ENCODE results near the gene ZNF217. TPM values are rescaled to one million over a fixed set of nuclear protein-coding genes. Genes with fewer than 3 reads are reported as not detected.

ZNF217 gene
- total and polyA plus RNA-seq, 2 donors (not counting 1 experiment from before 2014, with no cell fraction given), result 14.5 to 22.0 TPM

DNA sequence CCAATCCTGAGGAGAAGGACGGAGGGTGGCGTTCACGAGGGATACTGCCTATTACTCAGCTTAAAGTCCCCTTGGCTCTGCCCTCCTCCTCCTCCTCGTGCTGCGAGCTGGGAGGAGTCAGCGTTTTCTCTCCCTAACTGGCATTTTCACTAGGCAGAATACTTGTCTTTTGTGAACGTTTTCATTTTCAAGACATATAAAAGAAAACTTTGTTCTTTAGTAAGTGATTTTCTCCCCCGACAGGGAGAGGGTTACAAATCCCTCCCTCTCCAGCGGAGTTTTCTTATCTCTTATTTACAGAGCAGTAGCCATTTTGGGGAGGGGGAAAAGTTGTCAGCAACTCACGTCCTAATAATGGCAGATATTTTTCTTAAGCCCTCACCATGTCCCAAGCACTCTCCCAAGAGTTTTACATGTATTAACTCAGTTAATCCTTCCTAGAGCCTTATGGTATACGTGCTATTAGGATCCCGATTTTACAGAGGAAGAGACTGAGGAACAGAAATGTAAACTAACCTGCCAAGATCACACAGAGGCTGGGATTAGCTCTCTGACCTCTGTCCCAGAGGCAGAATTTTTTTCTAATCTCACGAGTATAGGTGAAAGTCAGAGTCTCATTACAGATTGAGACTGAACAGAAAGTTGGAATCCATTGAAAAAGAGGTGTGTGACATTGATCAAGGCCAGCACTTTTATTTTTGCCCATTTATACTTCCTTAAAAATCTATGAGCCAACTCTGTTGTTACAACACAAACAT is 30.0 kb upstream of the ZNF217 start:
- Histone ChIP-seq H3K4me2 (ENCODE audit: extremely low read depth, insufficient read depth, low read length) (peak overlapping the region; percentile 65), H3K27me3 (ENCODE audit: control insufficient read depth, insufficient read depth, low read length) (no peaks in the 10 kb centered on the region), H4K20me1 (ENCODE audit: control insufficient read depth, extremely low read depth, insufficient read depth, low read length) (no peaks in the 10 kb centered on the region), H3K9ac (ENCODE audit: insufficient read depth, low read length) (peak overlapping the region; percentile 40), H3K9me3 (ENCODE audit: control insufficient read depth, insufficient read depth, low read depth, low read length) (no peaks in the 10 kb centered on the region), H2AFZ (ENCODE audit: low read length) (peak overlapping the region; percentile 58), H3K79me2 (ENCODE audit: control insufficient read depth, insufficient read depth, low read length) (no peaks in the 10 kb centered on the region), H3K27ac (ENCODE audit: insufficient read depth, low read length) (peak overlapping the region; percentile 89), H3K36me3 (ENCODE audit: control insufficient read depth, insufficient read depth, low read length) (no peaks in the 10 kb centered on the region), H3K4me3 (replicated peaks in 1 of 4; ENCODE audit: control extremely low read depth in 1 of 4, insufficient read depth in 1 of 4, low read depth in 3 of 4, low read length in 4 of 4) (peak overlapping the region in 3 of 4 experiments; percentile 13 to 51 (median 45)), H3K4me1 (ENCODE audit: control insufficient read depth, extremely low read depth, insufficient read depth, low read length) (peaks cover 17% of the 10 kb centered on the region)
- peak; percentile 76 to 81 for DNase-seq (ENCODE audit: low read depth in 2 of 2)
- TF ChIP-seq, protein P1, sequence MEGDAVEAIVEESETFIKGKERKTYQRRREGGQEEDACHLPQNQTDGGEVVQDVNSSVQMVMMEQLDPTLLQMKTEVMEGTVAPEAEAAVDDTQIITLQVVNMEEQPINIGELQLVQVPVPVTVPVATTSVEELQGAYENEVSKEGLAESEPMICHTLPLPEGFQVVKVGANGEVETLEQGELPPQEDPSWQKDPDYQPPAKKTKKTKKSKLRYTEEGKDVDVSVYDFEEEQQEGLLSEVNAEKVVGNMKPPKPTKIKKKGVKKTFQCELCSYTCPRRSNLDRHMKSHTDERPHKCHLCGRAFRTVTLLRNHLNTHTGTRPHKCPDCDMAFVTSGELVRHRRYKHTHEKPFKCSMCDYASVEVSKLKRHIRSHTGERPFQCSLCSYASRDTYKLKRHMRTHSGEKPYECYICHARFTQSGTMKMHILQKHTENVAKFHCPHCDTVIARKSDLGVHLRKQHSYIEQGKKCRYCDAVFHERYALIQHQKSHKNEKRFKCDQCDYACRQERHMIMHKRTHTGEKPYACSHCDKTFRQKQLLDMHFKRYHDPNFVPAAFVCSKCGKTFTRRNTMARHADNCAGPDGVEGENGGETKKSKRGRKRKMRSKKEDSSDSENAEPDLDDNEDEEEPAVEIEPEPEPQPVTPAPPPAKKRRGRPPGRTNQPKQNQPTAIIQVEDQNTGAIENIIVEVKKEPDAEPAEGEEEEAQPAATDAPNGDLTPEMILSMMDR (conservative IDR thresholded peaks at IDR 0.05 in 1 of 2, IDR thresholded peaks at IDR 0.05 in 1 of 2; ENCODE audit: low read depth in 1 of 2, low read length in 2 of 2), result peak in 1 of 2 donors; percentile 13
- no peak for TF ChIP-seq EZH2 (IDR thresholded peaks at IDR 0.05; ENCODE audit: low read length, missing control alignments)

DNA sequence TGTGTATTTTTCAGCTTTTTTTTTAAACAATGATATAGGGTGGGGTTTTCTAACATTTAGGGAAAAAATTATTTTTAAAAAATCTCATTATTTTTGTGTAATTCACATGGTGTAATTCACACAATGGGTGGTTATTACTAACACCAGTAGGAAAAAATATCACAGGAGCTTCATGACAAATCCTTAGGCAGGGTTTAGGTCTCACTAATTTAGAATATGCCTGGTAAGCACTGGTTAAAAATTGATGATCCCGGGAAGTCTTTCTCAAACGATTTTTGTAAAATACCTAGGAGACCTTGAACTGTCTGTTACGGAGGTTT is 29.5 kb upstream of the ZNF217 start:
- H2AFZ ChIP-seq (ENCODE audit: low read length), result peak overlapping the region; percentile 7
- TF ChIP-seq EZH2 (IDR thresholded peaks at IDR 0.05; ENCODE audit: low read length, missing control alignments), result no peak
- TF ChIP-seq, protein P1 (conservative IDR thresholded peaks at IDR 0.05 in 1 of 2, IDR thresholded peaks at IDR 0.05 in 1 of 2; ENCODE audit: low read depth in 1 of 2, low read length in 2 of 2), result no peak
- H3K36me3 ChIP-seq (ENCODE audit: control insufficient read depth, insufficient read depth, low read length), result no peaks in the 10 kb centered on the region
- H3K4me1 ChIP-seq (ENCODE audit: control insufficient read depth, extremely low read depth, insufficient read depth, low read length), result peaks cover 17% of the 10 kb centered on the region
- no peaks in the 10 kb centered on the region for H3K79me2 ChIP-seq (ENCODE audit: control insufficient read depth, insufficient read depth, low read length)
- H3K9me3 ChIP-seq (ENCODE audit: control insufficient read depth, insufficient read depth, low read depth, low read length), result no peaks in the 10 kb centered on the region
- peak overlapping the region; percentile 40 for H3K9ac ChIP-seq (ENCODE audit: insufficient read depth, low read length)
- DNase-seq (ENCODE audit: low read depth in 2 of 2), result no peak
- H3K4me3 ChIP-seq (replicated peaks in 1 of 4; ENCODE audit: control extremely low read depth in 1 of 4, insufficient read depth in 1 of 4, low read depth in 3 of 4, low read length in 4 of 4), result peak overlapping the region in 3 of 4 experiments; percentile 13 to 51 (median 45)
- no peaks in the 10 kb centered on the region for H3K27me3 ChIP-seq (ENCODE audit: control insufficient read depth, insufficient read depth, low read length)
- H3K27ac ChIP-seq (ENCODE audit: insufficient read depth, low read length), result peak overlapping the region; percentile 89
- H3K4me2 ChIP-seq (ENCODE audit: extremely low read depth, insufficient read depth, low read length), result peak overlapping the region; percentile 65
- no peaks in the 10 kb centered on the region for H4K20me1 ChIP-seq (ENCODE audit: control insufficient read depth, extremely low read depth, insufficient read depth, low read length)

DNA sequence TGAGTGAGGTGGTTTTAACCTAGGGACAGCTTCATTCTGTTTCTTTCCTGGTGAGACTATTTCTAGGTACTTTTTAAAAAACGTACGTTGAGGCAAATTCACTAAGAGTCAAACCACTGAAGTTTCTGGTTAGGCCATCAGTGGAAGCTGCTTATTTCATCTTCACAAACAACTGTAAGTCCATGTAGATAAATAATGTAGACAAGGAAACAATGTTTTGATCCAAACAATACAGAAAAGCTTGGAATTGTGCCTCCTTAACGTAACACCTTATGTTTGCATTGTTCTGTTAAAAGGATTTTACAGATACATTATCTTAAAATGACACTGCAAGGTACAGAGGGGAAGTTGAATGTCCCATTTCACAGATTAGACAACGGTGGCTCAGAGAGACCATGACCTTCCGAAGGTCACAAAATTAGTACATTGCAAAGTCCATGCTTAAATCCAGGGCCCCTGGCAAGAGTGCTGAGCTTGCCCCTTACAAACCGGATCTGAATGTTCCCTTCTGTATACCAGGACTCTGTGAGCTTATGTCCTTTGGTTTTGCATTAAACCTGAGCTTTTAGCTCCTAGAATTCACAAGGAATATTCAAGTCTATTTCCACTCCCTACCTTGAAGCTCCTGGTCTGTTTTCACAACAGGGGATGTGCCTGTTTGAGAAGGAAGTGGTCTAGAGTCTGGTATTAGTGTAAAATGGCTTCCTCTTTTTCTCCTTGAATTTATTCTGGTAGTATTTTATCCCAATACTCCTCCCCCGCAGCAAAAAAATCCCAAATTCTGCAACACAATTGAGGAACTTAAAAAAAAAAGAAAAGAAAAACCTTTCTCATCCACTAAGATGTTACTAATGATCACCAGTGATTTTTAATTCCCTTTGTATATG is 28.9 kb upstream of the ZNF217 start:
- no peak overlapping the region for H3K4me3 ChIP-seq (replicated peaks in 1 of 4; ENCODE audit: control extremely low read depth in 1 of 4, insufficient read depth in 1 of 4, low read depth in 3 of 4, low read length in 4 of 4)

More for the DNA sequence above, 28.9 kb upstream of the ZNF217 start:
- H2AFZ ChIP-seq (ENCODE audit: low read length), result peak overlapping the region; percentile 30
- H3K9me3 ChIP-seq (ENCODE audit: control insufficient read depth, insufficient read depth, low read depth, low read length), result no peaks in the 10 kb centered on the region
- H3K9ac ChIP-seq (ENCODE audit: insufficient read depth, low read length), result no peak overlapping the region
- H4K20me1 ChIP-seq (ENCODE audit: control insufficient read depth, extremely low read depth, insufficient read depth, low read length), result no peaks in the 10 kb centered on the region
- H3K4me1 ChIP-seq (ENCODE audit: control insufficient read depth, extremely low read depth, insufficient read depth, low read length), result peaks cover 17% of the 10 kb centered on the region
- no peaks in the 10 kb centered on the region for H3K36me3 ChIP-seq (ENCODE audit: control insufficient read depth, insufficient read depth, low read length)
- DNase-seq (ENCODE audit: low read depth in 2 of 2), result peak in 1 of 2 donors; percentile 10
- no peaks in the 10 kb centered on the region for H3K27me3 ChIP-seq (ENCODE audit: control insufficient read depth, insufficient read depth, low read length)
- no peaks in the 10 kb centered on the region for H3K79me2 ChIP-seq (ENCODE audit: control insufficient read depth, insufficient read depth, low read length)
- peak overlapping the region; percentile 0 for H3K4me2 ChIP-seq (ENCODE audit: extremely low read depth, insufficient read depth, low read length)
- H3K27ac ChIP-seq (ENCODE audit: insufficient read depth, low read length), result peak overlapping the region; percentile 89
- TF ChIP-seq, protein P1 (conservative IDR thresholded peaks at IDR 0.05 in 1 of 2, IDR thresholded peaks at IDR 0.05 in 1 of 2; ENCODE audit: low read depth in 1 of 2, low read length in 2 of 2), result no peak
- no peak for TF ChIP-seq EZH2 (IDR thresholded peaks at IDR 0.05; ENCODE audit: low read length, missing control alignments)

Data from fibroblast of lung (primary cell).